H4 (cell line): ENCODE measurements around the gene GPR4. TPM values are rescaled to one million over a fixed set of nuclear protein-coding genes. Genes with fewer than 3 reads are reported as not detected.
A peak's percentile ranks its signal among the peaks of the same experiment; 100 is the strongest.
"Not testable (repeated sequence)": the region's sequence is repeated elsewhere in the genome, so short reads cannot be mapped to it uniquely, and the experiment has no call there.

Experiments used
- DNase-seq: peaks from one replicate; pipeline ENCODE4 v3.0.0-alpha.2; 2015; ENCODE audit warnings: low spot score
- total RNA-seq: library from RNA; depleted of rRNA; stranded (reverse); fragments of >200 nt; shearing (Covaris generic); gene quantifications from 2 replicates; pipeline ENCODE4 v1.2.3, GENCODE V29; 2014

The GPR4 gene
- total RNA-seq, 1 experiment from 2014 or later, result not detected

GRCh38 chr19:45623984-45624383 is 22.0 kb upstream of the GPR4 start:
- DNase-seq, result no peak

- no peak for DNase-seq
Observed at GRCh38 chr19:45621976-45622503, 20.0 kb upstream of the GPR4 start.

GRCh38 chr19:45621389-45621788 is 19.4 kb upstream of the GPR4 start:
- DNase-seq, result no peak

GRCh38 chr19:45616704-45617017 is 14.6 kb upstream of the GPR4 start:
- no peak for DNase-seq

GRCh38 chr19:45615795-45616703 is 14.0 kb upstream of the GPR4 start:
- peak; percentile 43 for DNase-seq

GRCh38 chr19:45615056-45615455 is 13.0 kb upstream of the GPR4 start:
- DNase-seq, result not testable (repeated sequence)

GRCh38 chr19:45613926-45614725 is 12.1 kb upstream of the GPR4 start:
- peak; percentile 88 for DNase-seq

GRCh38 chr19:45608948-45609347 is 6.9 kb upstream of the GPR4 start:
- no peak for DNase-seq

- DNase-seq, result peak; percentile 64
Observed at GRCh38 chr19:45607071-45608029, 5.3 kb upstream of the GPR4 start.

GRCh38 chr19:45601115-45601514 is 897 bp downstream of the GPR4 start:
- no peak for DNase-seq

GRCh38 chr19:45600340-45600885 is 1.6 kb downstream of the GPR4 start:
- no peak for DNase-seq

GRCh38 chr19:45599286-45599685 is 2.7 kb downstream of the GPR4 start:
- DNase-seq, result no peak

- no peak for DNase-seq
Observed at GRCh38 chr19:45598267-45599001, 3.6 kb downstream of the GPR4 start.

- no peak for DNase-seq
Observed at GRCh38 chr19:45597425-45598111, 4.4 kb downstream of the GPR4 start.

GRCh38 chr19:45595814-45596213 is 6.2 kb downstream of the GPR4 start:
- no peak for DNase-seq

- DNase-seq, result no peak
Observed at GRCh38 chr19:45593520-45593919, 8.5 kb downstream of the GPR4 start.

GRCh38 chr19:45592366-45592765 is 9.6 kb downstream of the GPR4 start:
- no peak for DNase-seq

GRCh38 chr19:45591638-45592005 is 10.4 kb downstream of the GPR4 start:
- no peak for DNase-seq

GRCh38 chr19:45591004-45591637 is 10.9 kb downstream of the GPR4 start:
- DNase-seq, result no peak
